HepG2 (cell line): Measurements from ENCODE around the gene SERTAD3. TPM values are rescaled to one million over a fixed set of nuclear protein-coding genes. Genes with fewer than 3 reads are reported as not detected.

ENCODE experiments used
- ATAC-seq: fragments of 200-7000 bp; cut with Tn5 transposase; 3 replicates; pipeline ENCODE4 v1.9.1; 2020; ENCODE audit warnings: mild to moderate bottlenecking, moderate library complexity
- BruUV-seq: library from RNA; stranded (reverse); fragments of 400-500 nt; replicated peaks from 2 replicates; lab custom pipeline; 2021; lab: Mats Ljungman, UMichigan
- CTCF ChIA-PET: fragments of 300-600 bp; formaldehyde crosslinking; extraction: SDS; loops from one replicate; lab custom pipeline; 2021; ENCODE audit warnings: low total read pairs, inconsistent platforms, low intra/inter-chr PET ratio; lab: Yijun Ruan, JAX
- POLR2A ChIA-PET: fragments of 350-600 bp; sonication (Branson Sonifier 250); formaldehyde crosslinking; loops from one replicate; lab custom pipeline; 2020; ENCODE audit warnings: antibody characterized with exemption, inconsistent platforms; lab: Yijun Ruan, JAX
- DNase-seq: peaks from one replicate; pipeline ENCODE4 v3.0.0-alpha.2; 2015; ENCODE audit warnings: low spot score
- FAIRE-seq: peaks from 3 replicates; lab custom pipeline; 2011; peaks lifted over from hg19 to GRCh38; lab: Jason Lieb, UNC
- H2AFZ ChIP-seq: one replicate; pipeline ENCODE4 v1.6.1; 2011; ENCODE audit warnings: low read length, inconsistent platforms
- H3K27ac ChIP-seq: fragments of 300-600 bp; 3 replicates; pipeline ENCODE4 v1.8.0; 2011; ENCODE audit warnings: mixed run types, mild to moderate bottlenecking, mixed read lengths, low read length, inconsistent platforms; ENCODE audit not compliant: insufficient read depth; ENCODE audit errors: extremely low read length
- H3K27me3 ChIP-seq, 2 experiments: fragments of 200-600 bp in 1 of 2; 2 replicates in 1 of 2; 3 replicates in 1 of 2; pipeline versions ENCODE4 v1.6.0 to v1.8.0; 2011; ENCODE audit warnings: low read length in 2 of 2, mild to moderate bottlenecking in 2 of 2, moderate library complexity in 2 of 2, inconsistent platforms in 1 of 2; ENCODE audit not compliant: insufficient read depth in 2 of 2, control insufficient read depth in 1 of 2
- H3K36me3 ChIP-seq, 2 experiments: fragments of 200-600 bp in 1 of 2; replicated peaks in 1 of 2; 2 replicates in 1 of 2; 3 replicates in 1 of 2; pipeline versions ENCODE4 v1.5.1 to v1.8.0; 2011; ENCODE audit warnings: low read length in 2 of 2, inconsistent platforms in 1 of 2; ENCODE audit not compliant: insufficient read depth in 2 of 2, control insufficient read depth in 1 of 2
- H3K4me1 ChIP-seq: 2 replicates; pipeline ENCODE4 v1.5.1; 2012; ENCODE audit warnings: low read length, inconsistent platforms; ENCODE audit not compliant: insufficient read depth
- H3K4me2 ChIP-seq: 2 replicates; pipeline ENCODE4 v1.6.0; 2011; ENCODE audit warnings: low read depth, low read length, inconsistent platforms
- H3K4me3 ChIP-seq, 3 experiments: fragments of 200-600 bp in 1 of 3; sonication (generic), shearing (Covaris generic) in 1 of 3; replicated peaks in 1 of 3; 2 replicates each; pipeline ENCODE4 v1.5.1; 2011 to 2016; ENCODE audit warnings: low read length in 3 of 3, inconsistent platforms in 2 of 3, low read depth in 2 of 3, mild to moderate bottlenecking in 2 of 3, control low read depth in 1 of 3, mixed read lengths in 1 of 3; ENCODE audit not compliant: insufficient read depth in 1 of 3
- H3K79me2 ChIP-seq: one replicate; pipeline ENCODE4 v1.6.1; 2011; ENCODE audit warnings: low read length, inconsistent platforms; ENCODE audit not compliant: insufficient read depth
- H3K9ac ChIP-seq: 2 replicates; pipeline ENCODE4 v1.6.0; 2011; ENCODE audit warnings: mild to moderate bottlenecking, low read depth, low read length, inconsistent platforms; ENCODE audit not compliant: insufficient read depth
- H3K9me3 ChIP-seq: 2 replicates; pipeline ENCODE4 v1.5.1; 2012; ENCODE audit warnings: mild to moderate bottlenecking, low read length
- H4K20me1 ChIP-seq: 2 replicates; pipeline ENCODE4 v1.6.0; 2011; ENCODE audit warnings: inconsistent platforms, mild to moderate bottlenecking, low read length, moderate library complexity; ENCODE audit not compliant: insufficient read depth
- CBFB ChIP-seq: sonication (generic); formaldehyde crosslinking; IDR thresholded peaks from 2 replicates; pipeline ENCODE4 v1.4.0; 2020; ENCODE audit warnings: missing genetic modification reagents
- CHD4 ChIP-seq: fragments of 200-600 bp; sonication (generic); IDR thresholded peaks from 2 replicates; pipeline ENCODE4 v1.7.0; 2017; ENCODE audit warnings: mild to moderate bottlenecking, low read length, borderline replicate concordance
- ELF4 ChIP-seq: sonication (generic); formaldehyde crosslinking; IDR thresholded peaks from 2 replicates; pipeline ENCODE4 v1.5.0; 2020; ENCODE audit warnings: missing genetic modification reagents, mild to moderate bottlenecking, moderate library complexity, borderline replicate concordance
- GTF3A ChIP-seq: sonication (generic); formaldehyde crosslinking; conservative IDR thresholded peaks from 2 replicates; pipeline ENCODE4 v1.4.0; 2020; ENCODE audit warnings: mild to moderate bottlenecking, missing genetic modification reagents
- HNRNPUL1 ChIP-seq: fragments of 200-400 bp; formaldehyde crosslinking; IDR thresholded peaks from 2 replicates; pipeline ENCODE4 v1.6.1; 2017; ENCODE audit warnings: low read depth, mild to moderate bottlenecking, low read length, moderate library complexity
- KDM3A ChIP-seq: IDR thresholded peaks from 2 replicates; pipeline ENCODE4 v1.6.1; 2018; ENCODE audit warnings: low read depth, missing compliant biosample characterization
- MAFG ChIP-seq: sonication (generic); formaldehyde crosslinking; IDR thresholded peaks from 2 replicates; pipeline ENCODE4 v1.5.1; 2020; ENCODE audit warnings: mild to moderate bottlenecking, missing genetic modification reagents
- NFKBIZ ChIP-seq: IDR thresholded peaks from 2 replicates; pipeline ENCODE4 v1.6.1; 2018; ENCODE audit warnings: missing genetic modification reagents, missing compliant biosample characterization
- RBAK ChIP-seq: sonication (generic); formaldehyde crosslinking; IDR thresholded peaks from 2 replicates; pipeline ENCODE4 v1.5.1; 2020; ENCODE audit warnings: mild to moderate bottlenecking, missing genetic modification reagents
- SETDB1 ChIP-seq: sonication (generic); formaldehyde crosslinking; IDR thresholded peaks from 2 replicates; pipeline ENCODE4 v1.5.1; 2020; ENCODE audit warnings: missing genetic modification reagents, mild to moderate bottlenecking, borderline replicate concordance
- SRSF9 ChIP-seq: fragments of 200-400 bp; formaldehyde crosslinking; IDR thresholded peaks from 2 replicates; pipeline ENCODE4 v1.6.1; 2018; ENCODE audit warnings: borderline replicate concordance, mild to moderate bottlenecking, low read depth, low read length; ENCODE audit not compliant: insufficient read depth, poor library complexity, severe bottlenecking
- ZNF460 ChIP-seq: sonication (generic); formaldehyde crosslinking; IDR thresholded peaks from 2 replicates; pipeline ENCODE4 v1.5.1; 2020; ENCODE audit warnings: missing genetic modification reagents, mild to moderate bottlenecking, borderline replicate concordance
- ZNF761 ChIP-seq: sonication (generic); formaldehyde crosslinking; conservative IDR thresholded peaks from 2 replicates; pipeline ENCODE4 v1.4.0; 2020; ENCODE audit warnings: mild to moderate bottlenecking, missing genetic modification reagents
- WGBS: methylation state at CpG from one replicate; pipeline ENCODE4 v1.1.6; 2017; ENCODE audit warnings: low lambda C conversion rate; 5-methylcytosine and 5-hydroxymethylcytosine counted together
- in situ Hi-C: cut with HindIII; loops from 2 replicates; pipeline ENCODE4 v1.10.0; 2017; ENCODE audit warnings: low pct_unique_long_range_greater_than_20kb; ENCODE audit not compliant: extremely low pct_ligation_motif_present
- intact Hi-C: fragments of 100-400 bp; cut with micrococcal nuclease; formaldehyde crosslinking; loops from one replicate; pipeline ENCODE4 v1.10.0; 2022; ENCODE audit not compliant: unreplicated experiment
- polyA plus RNA-seq, 8 experiments: library from polyadenylated mRNA; depleted of rRNA in 3 of 8; stranded (reverse) in 7 of 8; unstranded in 1 of 8; fragments of >200 nt; fragmentation: Illumina TruSeq in 4 of 8; extraction: Trizol in 4 of 8; gene quantifications; 2 replicates each; pipeline versions ENCODE4 v1.2.1 to v1.2.3, GENCODE V29; 2011 to 2016; ENCODE audit warnings: low read depth in 4 of 8, missing spikeins in 1 of 8, mixed read lengths in 1 of 8; ENCODE audit not compliant: insufficient read depth in 1 of 8
- total RNA-seq, 5 experiments: library from RNA; depleted of rRNA; stranded (reverse); fragments of >200 nt; fragmentation: Illumina TruSeq; extraction: Trizol; gene quantifications; 2 replicates each; pipeline ENCODE4 v1.2.3, GENCODE V29; 2016; ENCODE audit warnings: low read depth in 1 of 5

Gene SERTAD3
- total and polyA plus RNA-seq, 2 of the 13 experiments (the other 11 are each of a cell fraction or from before 2014, with no cell fraction given): 9.6 to 16.9 TPM

- no peak for DNase-seq
- H4K20me1 ChIP-seq: no peaks in the 10 kb centered on the region
- no peak overlapping the region for H3K9ac ChIP-seq
- in situ Hi-C loops: no loop called here
- no peak for FAIRE-seq
- H3K4me1 ChIP-seq: peaks cover 6% of the 10 kb centered on the region
- no TSS peak for BruUV-seq
- ATAC-seq: no peak
- H3K27me3 ChIP-seq: peaks cover 10 to 35% of the 10 kb centered on the region in 2 experiments; a peak in 4 of 5 replicates
- intact Hi-C loops: no loop called here
- WGBS: 40% methylated on average over 5 of the region's 20 CpGs
- H3K4me3 ChIP-seq: no peak overlapping the region
- H3K79me2 ChIP-seq: no peaks in the 10 kb centered on the region
- no peaks in the 10 kb centered on the region for H3K9me3 ChIP-seq
- ChIA-PET POLR2A (interaction anchor here (1.7 kb wide), 1 partner anchor 29 kb away, joined by 5 read pairs; the partner anchor contains the start of gene SERTAD1), CTCF (no interaction called here)
- no peak overlapping the region for H3K27ac ChIP-seq
- H2AFZ ChIP-seq: no peak overlapping the region
- H3K36me3 ChIP-seq: no peaks in the 10 kb centered on the region
- no peak overlapping the region for H3K4me2 ChIP-seq
- TF ChIP-seq SETDB1 (CRISPR knock-in tag): no peak
- TF ChIP-seq RBAK (CRISPR knock-in tag): no peak
- no peak for TF ChIP-seq MAFG (CRISPR knock-in tag)
- no peak for TF ChIP-seq GTF3A (CRISPR knock-in tag)
- TF ChIP-seq ZNF761 (CRISPR knock-in tag): no peak
- TF ChIP-seq CBFB (CRISPR knock-in tag): no peak
- TF ChIP-seq CHD4: no peak
- no peak for TF ChIP-seq HNRNPUL1
- TF ChIP-seq, all 625 proteins: peak for 0
Measured at GRCh38 chr19:40396886-40397567, 47.1 kb downstream of the SERTAD3 start.

GRCh38 chr19:40395956-40396355, 48.2 kb downstream of the SERTAD3 start:
- no peak for FAIRE-seq
- Histone ChIP-seq H3K9ac (no peak overlapping the region), H3K79me2 (no peaks in the 10 kb centered on the region), H3K4me1 (peaks cover 6% of the 10 kb centered on the region), H2AFZ (no peak overlapping the region), H3K27me3 (peaks cover 10 to 35% of the 10 kb centered on the region in 2 experiments; a peak in 4 of 5 replicates), H3K36me3 (no peaks in the 10 kb centered on the region), H3K4me3 (no peak overlapping the region), H3K27ac (no peak overlapping the region), H4K20me1 (no peaks in the 10 kb centered on the region), H3K9me3 (no peaks in the 10 kb centered on the region), H3K4me2 (no peak overlapping the region)
- 61% methylated on average over 7 of the region's 14 CpGs for WGBS
- POLR2A ChIA-PET: interaction anchor here (1.7 kb wide), 1 partner anchor 30 kb away, joined by 5 read pairs; the partner anchor contains the start of gene SERTAD1
- intact Hi-C loops (no loop called here), in situ Hi-C loops (no loop called here)
- no peak for DNase-seq
- no TSS peak for BruUV-seq
- CTCF ChIA-PET: no interaction called here
- ATAC-seq: no peak
- no peak for TF ChIP-seq SRSF9
- TF ChIP-seq NFKBIZ (CRISPR knock-in tag): no peak
- TF ChIP-seq ELF4 (CRISPR knock-in tag): no peak
- no peak for TF ChIP-seq ZNF460
- no peak for TF ChIP-seq KDM3A (CRISPR knock-in tag)
